ENCODE data around the gene VPS39.

The VPS39 gene

GRCh38 chr15:42199126-42199525 is 9.0 kb downstream of the VPS39 start:
- Histone ChIP-seq H3K27ac (ENCODE audit: extremely low read depth, low read depth, low read length) (no peak overlapping the region), H3K36me3 (ENCODE audit: control insufficient read depth in 2 of 2, insufficient read depth in 1 of 2, low read length in 2 of 2) (peaks cover 0 to 23% of the 10 kb centered on the region in 2 experiments; a peak in 2 of 3 replicates), H3K4me1 (ENCODE audit: control insufficient read depth, insufficient read depth, low read length) (no peaks in the 10 kb centered on the region), H3K9me3 (ENCODE audit: control insufficient read depth, insufficient read depth, low read depth, low read length) (no peaks in the 10 kb centered on the region), H3K4me3 (ENCODE audit: low read depth, low read length) (no peak overlapping the region)
- ChIA-PET CTCF (no interaction called here), POLR2A (no interaction called here)
- TF ChIP-seq ZBTB48 (tag by site-specific recombination; IDR thresholded peaks at IDR 0.05) (no peak), ZNF610 (tag by site-specific recombination; IDR thresholded peaks at IDR 0.05; ENCODE audit: borderline replicate concordance) (no peak), ZNF280C (tag by site-specific recombination; IDR thresholded peaks at IDR 0.05) (no peak), ZBTB44 (tag by site-specific recombination; IDR thresholded peaks at IDR 0.05) (no peak), ZNF837 (tag by site-specific recombination; IDR thresholded peaks at IDR 0.05) (no peak)

- peaks cover 0 to 23% of the 10 kb centered on the region in 2 experiments; a peak in 2 of 3 replicates for H3K36me3 ChIP-seq (ENCODE audit: control insufficient read depth in 2 of 2, insufficient read depth in 1 of 2, low read length in 2 of 2)
- ChIA-PET CTCF (no interaction called here), POLR2A (no interaction called here)
- no peaks in the 10 kb centered on the region for H3K4me1 ChIP-seq (ENCODE audit: control insufficient read depth, insufficient read depth, low read length)
- H3K9me3 ChIP-seq (ENCODE audit: control insufficient read depth, insufficient read depth, low read depth, low read length) = no peaks in the 10 kb centered on the region
- H3K27ac ChIP-seq (ENCODE audit: extremely low read depth, low read depth, low read length) = no peak overlapping the region
- H3K4me3 ChIP-seq (ENCODE audit: low read depth, low read length) = no peak overlapping the region
- TF ChIP-seq ZNF521 (tag by site-specific recombination; IDR thresholded peaks at IDR 0.05) = no peak
- TF ChIP-seq ZNF214 (tag by site-specific recombination; IDR thresholded peaks at IDR 0.05; ENCODE audit: borderline replicate concordance) = no peak
- TF ChIP-seq ZNF560 (tag by site-specific recombination; IDR thresholded peaks at IDR 0.05; ENCODE audit: borderline replicate concordance) = no peak
- no peak for TF ChIP-seq ZBTB11 (tag by site-specific recombination; conservative IDR thresholded peaks at IDR 0.05; ENCODE audit: low read depth)
- no peak for TF ChIP-seq ZNF585B (tag by site-specific recombination; IDR thresholded peaks at IDR 0.05)
- TF ChIP-seq ZNF416 (tag by site-specific recombination; IDR thresholded peaks at IDR 0.05) = no peak
- no peak for TF ChIP-seq ZNF280C (tag by site-specific recombination; IDR thresholded peaks at IDR 0.05)
- no peak for TF ChIP-seq YY2 (tag by site-specific recombination; IDR thresholded peaks at IDR 0.05)
- no peak for TF ChIP-seq ZNF280D (tag by site-specific recombination; IDR thresholded peaks at IDR 0.05)
- no peak for TF ChIP-seq GLIS2 (tag by site-specific recombination; IDR thresholded peaks at IDR 0.05)
- no peak for TF ChIP-seq TSHZ1 (tag by site-specific recombination; IDR thresholded peaks at IDR 0.05; ENCODE audit: borderline replicate concordance)
- TF ChIP-seq ZNF529 (tag by site-specific recombination; IDR thresholded peaks at IDR 0.05; ENCODE audit: insufficient replicate concordance) = no peak
- no peak for TF ChIP-seq ZNF621 (tag by site-specific recombination; IDR thresholded peaks at IDR 0.05)
- no peak for TF ChIP-seq GLI2 (tag by site-specific recombination; IDR thresholded peaks at IDR 0.05; ENCODE audit: borderline replicate concordance, low read depth)
Observed at GRCh38 chr15:42198516-42198915, 9.6 kb downstream of the VPS39 start.
